HepG2 (cell line): ENCODE results near the gene AKAP8L. TPM values are rescaled to one million over a fixed set of nuclear protein-coding genes. Genes with fewer than 3 reads are reported as not detected.
A peak's percentile ranks its signal among the peaks of the same experiment; 100 is the strongest.

Experiments
- CENPT ChIP-seq: sonication (generic); formaldehyde crosslinking; IDR thresholded peaks from 2 replicates; pipeline ENCODE4 v1.8.0; 2022; ENCODE audit warnings: low read depth, mild to moderate bottlenecking, moderate library complexity, missing genetic modification reagents
- EP300 ChIP-seq, 3 experiments: sonication (generic) in 1 of 3; formaldehyde crosslinking in 1 of 3; IDR thresholded peaks; 2 replicates each; pipeline versions ENCODE4 v1.5.1 to v1.6.1; 2011 to 2020; ENCODE audit warnings: low read depth in 2 of 3, low read length in 2 of 3, borderline replicate concordance in 1 of 3, improper control_type of control experiment in 1 of 3, mild to moderate bottlenecking in 1 of 3, missing genetic modification reagents in 1 of 3, moderate library complexity in 1 of 3
- GATA4 ChIP-seq: sonication (generic); IDR thresholded peaks from 2 replicates; pipeline ENCODE4 v1.6.1; 2016; ENCODE audit warnings: antibody characterized with exemption, low read depth, borderline replicate concordance
- GLMP ChIP-seq: sonication (generic); formaldehyde crosslinking; IDR thresholded peaks from 2 replicates; pipeline ENCODE4 v1.9.0; 2021; ENCODE audit warnings: missing genetic modification reagents, mild to moderate bottlenecking, borderline replicate concordance
- JUN ChIP-seq: sonication (generic); formaldehyde crosslinking; IDR thresholded peaks from 2 replicates; pipeline ENCODE4 v1.4.0; 2020; ENCODE audit warnings: mild to moderate bottlenecking, missing genetic modification reagents
- KLF15 ChIP-seq: sonication (generic); formaldehyde crosslinking; IDR thresholded peaks from 2 replicates; pipeline ENCODE4 v1.8.1; 2023; ENCODE audit warnings: borderline replicate concordance, mild to moderate bottlenecking, inconsistent platforms, missing genetic modification reagents, mixed read lengths
- NFE2 ChIP-seq: sonication (generic); formaldehyde crosslinking; IDR thresholded peaks from 2 replicates; pipeline ENCODE4 v1.4.0; 2020; ENCODE audit warnings: missing genetic modification reagents
- NFRKB ChIP-seq: fragments of 450-650 bp; IDR thresholded peaks from 2 replicates; pipeline ENCODE4 v1.6.1; 2017
- NR1H2 ChIP-seq: sonication (generic); formaldehyde crosslinking; IDR thresholded peaks from 2 replicates; pipeline ENCODE4 v1.8.1; 2022; ENCODE audit warnings: low read depth, missing genetic modification reagents, borderline replicate concordance
- REPIN1 ChIP-seq: sonication (generic); formaldehyde crosslinking; IDR thresholded peaks from 2 replicates; pipeline ENCODE4 v1.8.0; 2022; ENCODE audit warnings: missing genetic modification reagents, low read depth, mild to moderate bottlenecking, borderline replicate concordance
- RFX5 ChIP-seq: IDR thresholded peaks from 2 replicates; pipeline ENCODE4 v1.6.1; 2011; ENCODE audit warnings: low read depth, low read length, improper control_type of control experiment
- RXRB ChIP-seq: IDR thresholded peaks from 2 replicates; pipeline ENCODE4 v1.6.1; 2016; ENCODE audit warnings: borderline replicate concordance, missing genetic modification reagents, missing compliant biosample characterization
- SIN3A ChIP-seq: IDR thresholded peaks from 2 replicates; pipeline ENCODE4 v1.6.1; 2011; ENCODE audit warnings: low read depth, mild to moderate bottlenecking, control low read depth, low read length, borderline replicate concordance
- SMARCC2 ChIP-seq: fragments of 450-650 bp; IDR thresholded peaks from 2 replicates; pipeline ENCODE4 v1.6.1; 2017; ENCODE audit warnings: antibody characterized with exemption, mild to moderate bottlenecking
- SP140L ChIP-seq: sonication (generic); formaldehyde crosslinking; IDR thresholded peaks from 2 replicates; pipeline ENCODE4 v1.4.0; 2020; ENCODE audit warnings: missing genetic modification reagents, borderline replicate concordance
- SRSF1 ChIP-seq: fragments of 200-400 bp; formaldehyde crosslinking; optimal IDR thresholded peaks from 2 replicates; pipeline ENCODE3; 2017; ENCODE audit warnings: mild to moderate bottlenecking, low read depth, low read length, moderate library complexity
- ZBTB2 ChIP-seq: sonication (generic); formaldehyde crosslinking; IDR thresholded peaks from 2 replicates; pipeline ENCODE4 v1.8.0; 2022; ENCODE audit warnings: low read depth, missing genetic modification reagents
- ZBTB46 ChIP-seq: sonication (generic); formaldehyde crosslinking; IDR thresholded peaks from 2 replicates; pipeline ENCODE4 v1.4.0; 2020; ENCODE audit warnings: mild to moderate bottlenecking, missing genetic modification reagents, borderline replicate concordance
- ZNF614 ChIP-seq: IDR thresholded peaks from 2 replicates; pipeline ENCODE4 v1.6.1; 2018; ENCODE audit warnings: missing biosample characterization, missing genetic modification reagents, inconsistent platforms, borderline replicate concordance
- ZNF644 ChIP-seq: IDR thresholded peaks from 2 replicates; pipeline ENCODE4 v1.6.1; 2016; ENCODE audit warnings: low read depth
- ZNF772 ChIP-seq: sonication (generic); formaldehyde crosslinking; IDR thresholded peaks from 2 replicates; pipeline ENCODE4 v1.5.0; 2020; ENCODE audit warnings: mild to moderate bottlenecking, missing genetic modification reagents
- ZNF780A ChIP-seq: sonication (generic); formaldehyde crosslinking; IDR thresholded peaks from 2 replicates; pipeline ENCODE4 v1.8.0; 2022; ENCODE audit warnings: mild to moderate bottlenecking, missing genetic modification reagents, moderate library complexity
- polyA plus RNA-seq, 8 experiments: library from polyadenylated mRNA; depleted of rRNA in 3 of 8; stranded (reverse) in 7 of 8; unstranded in 1 of 8; fragments of >200 nt; fragmentation: Illumina TruSeq in 4 of 8; extraction: Trizol in 4 of 8; gene quantifications; 2 replicates each; pipeline versions ENCODE4 v1.2.1 to v1.2.3, GENCODE V29; 2011 to 2016; ENCODE audit warnings: low read depth in 4 of 8, missing spikeins in 1 of 8, mixed read lengths in 1 of 8; ENCODE audit not compliant: insufficient read depth in 1 of 8
- total RNA-seq, 5 experiments: library from RNA; depleted of rRNA; stranded (reverse); fragments of >200 nt; fragmentation: Illumina TruSeq; extraction: Trizol; gene quantifications; 2 replicates each; pipeline ENCODE4 v1.2.3, GENCODE V29; 2016; ENCODE audit warnings: low read depth in 1 of 5
- TF ChIP-seq, protein P1 (sequence below): sonication (generic); formaldehyde crosslinking; IDR thresholded peaks from 2 replicates; pipeline ENCODE4 v1.4.0; 2020; ENCODE audit warnings: mild to moderate bottlenecking, missing genetic modification reagents

AKAP8L gene
- total and polyA plus RNA-seq, 2 of the 13 experiments (the other 11 are each of a cell fraction or from before 2014, with no cell fraction given), result 48.2 to 49.6 TPM

DNA sequence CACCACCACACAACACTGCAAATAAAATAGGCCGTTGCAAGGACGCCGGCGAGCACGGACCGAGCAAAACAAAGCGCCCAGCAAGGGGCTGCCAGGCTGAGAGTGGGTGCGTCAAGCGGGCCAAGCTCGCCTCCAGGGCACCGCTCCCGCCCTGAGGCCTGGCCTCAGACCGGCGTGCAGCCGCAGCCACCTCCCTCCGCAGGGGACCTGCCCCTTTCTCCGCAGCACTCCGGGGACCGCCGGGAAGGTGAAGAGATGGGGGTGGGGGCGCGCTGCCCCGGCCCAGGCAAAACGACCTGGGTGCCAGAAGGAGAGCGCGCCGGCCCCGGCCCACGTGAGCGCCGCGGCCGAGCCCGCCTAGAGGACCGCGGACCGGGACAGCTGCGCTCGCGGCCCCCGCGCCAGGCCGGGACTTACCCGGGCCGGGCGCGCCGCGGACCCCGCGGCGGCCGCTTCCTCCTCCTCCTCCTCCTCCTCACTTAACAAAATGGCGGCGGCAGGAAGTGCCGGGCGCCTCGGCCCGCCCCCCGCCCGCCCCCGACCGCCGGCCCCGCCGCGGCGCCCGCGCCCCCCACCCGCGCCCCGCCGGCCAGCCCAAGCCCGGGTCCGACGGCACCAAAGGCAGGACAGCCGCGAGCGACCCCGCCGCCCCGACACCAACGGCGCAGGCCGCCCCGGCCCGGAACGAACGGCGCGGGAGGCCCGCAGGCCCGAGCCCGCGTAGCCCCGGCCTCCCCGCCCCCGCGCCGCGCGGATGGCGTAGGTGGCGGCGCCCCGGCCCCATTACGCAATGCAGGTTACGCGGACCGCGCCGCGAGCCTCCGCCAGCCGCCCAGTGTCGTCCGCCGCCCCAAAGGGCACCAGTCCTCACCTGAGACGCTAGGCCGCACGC is 87.1 kb downstream of the AKAP8L start (continued):
- TF ChIP-seq SMARCC2 (no peak), ZBTB2 (CRISPR knock-in tag) (peak; percentile 81; the same call in 1 of the 2 replicates), ZBTB46 (CRISPR knock-in tag) (no peak), RFX5 (no peak), NFRKB (no peak), GATA4 (no peak), ZNF614 (no peak), SRSF1 (no peak), GLMP (no peak), ZNF644 (CRISPR knock-in tag) (no peak), ZNF772 (CRISPR knock-in tag) (no peak), NFE2 (CRISPR knock-in tag) (no peak), SP140L (CRISPR knock-in tag) (no peak), KLF15 (CRISPR knock-in tag) (no peak), ZNF780A (no peak), SIN3A (peak; percentile 51; the same call in 1 of the 2 replicates), RXRB (CRISPR knock-in tag) (no peak), NR1H2 (no peak), REPIN1 (no peak), EP300 (IDR thresholded peaks at IDR 0.05; ENCODE audit: low read depth in 2 of 2, low read length in 2 of 2) (no peak), EP300 (CRISPR knock-in tag; IDR thresholded peaks at IDR 0.05; ENCODE audit: borderline replicate concordance) (no peak), CENPT (0 out of 2 replicates have a peak, but pooled peaks have one; percentile 28), JUN (no peak)
- TF ChIP-seq, protein P1, sequence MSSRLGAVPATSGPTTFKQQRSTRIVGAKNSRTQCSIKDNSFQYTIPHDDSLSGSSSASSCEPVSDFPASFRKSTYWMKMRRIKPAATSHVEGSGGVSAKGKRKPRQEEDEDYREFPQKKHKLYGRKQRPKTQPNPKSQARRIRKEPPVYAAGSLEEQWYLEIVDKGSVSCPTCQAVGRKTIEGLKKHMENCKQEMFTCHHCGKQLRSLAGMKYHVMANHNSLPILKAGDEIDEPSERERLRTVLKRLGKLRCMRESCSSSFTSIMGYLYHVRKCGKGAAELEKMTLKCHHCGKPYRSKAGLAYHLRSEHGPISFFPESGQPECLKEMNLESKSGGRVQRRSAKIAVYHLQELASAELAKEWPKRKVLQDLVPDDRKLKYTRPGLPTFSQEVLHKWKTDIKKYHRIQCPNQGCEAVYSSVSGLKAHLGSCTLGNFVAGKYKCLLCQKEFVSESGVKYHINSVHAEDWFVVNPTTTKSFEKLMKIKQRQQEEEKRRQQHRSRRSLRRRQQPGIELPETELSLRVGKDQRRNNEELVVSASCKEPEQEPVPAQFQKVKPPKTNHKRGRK, result no peak
